Neutrophil (primary cell): Measurements from ENCODE around the gene PDE6A.

ENCODE experiments used
- H3K27ac ChIP-seq: fragments of 200-600 bp; sonication (generic); 2 replicates; pipeline ENCODE4 v1.5.1; 2016; ENCODE audit warnings: mild to moderate bottlenecking, moderate library complexity
- H3K27me3 ChIP-seq: fragments of 200-600 bp; sonication (generic); 2 replicates; pipeline ENCODE4 v1.6.0; 2016; ENCODE audit warnings: mild to moderate bottlenecking
- H3K36me3 ChIP-seq: fragments of 200-600 bp; sonication (generic); 2 replicates; pipeline ENCODE4 v1.5.1; 2017
- H3K4me1 ChIP-seq, 2 experiments: fragments of 200-600 bp in 1 of 2; sonication (generic) in 1 of 2; 1 replicate in 1 of 2; 2 replicates in 1 of 2; pipeline versions ENCODE4 v1.5.1 to v1.6.1; 2013 to 2016; ENCODE audit warnings: low read depth in 1 of 2, low read length in 1 of 2, mild to moderate bottlenecking in 1 of 2, moderate library complexity in 1 of 2; ENCODE audit not compliant: control insufficient read depth in 1 of 2, insufficient read depth in 1 of 2
- H3K4me3 ChIP-seq, 2 experiments: fragments of 200-600 bp in 1 of 2; sonication (generic) in 1 of 2; 1 replicate in 1 of 2; 2 replicates in 1 of 2; pipeline ENCODE4 v1.5.1; 2013 to 2016; ENCODE audit warnings: low read depth in 1 of 2, low read length in 1 of 2, mild to moderate bottlenecking in 1 of 2, moderate library complexity in 1 of 2
- H3K9me3 ChIP-seq: fragments of 200-600 bp; sonication (generic); 2 replicates; pipeline ENCODE4 v1.5.1; 2016
- TF ChIP-seq, protein P1 (sequence below): fragments of 200-600 bp; sonication (generic); IDR thresholded peaks from 2 replicates; pipeline ENCODE4 v1.5.1; 2016; ENCODE audit warnings: antibody characterized with exemption

PDE6A gene

DNA sequence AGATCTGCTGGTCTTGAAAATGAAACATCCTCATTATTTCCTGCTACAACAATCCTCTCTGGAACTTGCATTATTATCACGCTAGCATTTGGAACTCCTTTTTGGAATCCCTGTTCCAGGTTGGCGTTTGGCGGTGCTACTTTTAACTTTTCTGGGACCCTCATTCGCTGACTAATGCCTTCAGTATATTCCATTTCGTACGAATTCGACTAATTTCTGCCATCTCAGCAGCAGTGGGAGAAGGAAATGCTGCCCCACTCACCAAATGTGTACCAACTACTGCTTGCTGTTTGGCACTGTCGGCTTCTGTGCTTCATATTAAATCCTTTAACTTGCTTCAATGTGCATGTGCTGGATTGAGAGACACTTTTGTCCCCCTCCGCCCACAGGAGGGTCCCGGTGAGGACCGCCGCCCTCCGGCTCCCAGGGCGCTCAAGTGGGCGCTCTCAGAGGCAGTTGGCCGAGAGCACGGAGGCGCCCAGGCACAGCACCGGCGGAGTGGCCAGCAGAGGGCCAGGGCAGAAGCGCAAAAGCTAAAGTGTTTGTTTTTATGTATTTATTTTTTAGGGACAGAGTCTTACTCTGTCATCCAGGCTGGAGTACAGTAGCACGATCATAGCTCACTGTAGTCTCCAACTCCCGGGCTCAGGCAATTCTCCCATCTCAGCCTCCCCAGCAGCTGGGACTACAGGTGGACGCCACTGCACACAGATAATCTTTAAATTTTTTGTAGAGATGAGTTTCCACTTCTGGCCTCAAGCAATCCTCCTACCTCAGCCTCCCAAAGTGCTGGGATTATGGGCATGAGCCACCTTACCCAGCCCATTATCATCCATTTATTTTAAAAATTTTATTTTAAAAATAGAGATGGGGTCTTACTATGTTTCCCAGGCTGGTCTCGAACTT lies 11.9 kb downstream of the PDE6A start:
- no peak overlapping the region for H3K4me3 ChIP-seq

DNA sequence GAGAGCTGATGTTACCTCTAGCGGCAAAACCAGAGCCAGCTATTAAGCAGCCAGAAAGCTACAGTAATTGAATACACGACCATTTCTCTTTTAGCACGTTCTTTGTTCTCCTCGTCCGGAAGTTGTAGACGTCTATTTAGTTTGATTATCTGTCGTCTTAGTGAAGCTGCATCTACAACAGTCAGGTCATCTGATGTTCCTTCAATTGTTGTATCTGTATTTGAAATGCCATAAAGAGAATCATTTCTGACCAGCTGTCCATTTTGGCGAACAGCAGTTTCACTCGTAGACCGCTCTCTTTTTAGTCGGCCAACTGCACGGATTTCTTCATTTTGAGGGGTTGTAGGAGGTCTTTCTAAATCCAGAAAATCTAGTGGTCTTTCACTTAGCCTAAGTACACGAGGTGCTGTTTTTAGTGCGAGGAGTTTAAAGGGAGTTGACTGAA lies 12.6 kb downstream of the PDE6A start:
- Histone ChIP-seq H3K4me3 (no peak overlapping the region), H3K27ac (no peak overlapping the region)
- TF ChIP-seq, protein P1, sequence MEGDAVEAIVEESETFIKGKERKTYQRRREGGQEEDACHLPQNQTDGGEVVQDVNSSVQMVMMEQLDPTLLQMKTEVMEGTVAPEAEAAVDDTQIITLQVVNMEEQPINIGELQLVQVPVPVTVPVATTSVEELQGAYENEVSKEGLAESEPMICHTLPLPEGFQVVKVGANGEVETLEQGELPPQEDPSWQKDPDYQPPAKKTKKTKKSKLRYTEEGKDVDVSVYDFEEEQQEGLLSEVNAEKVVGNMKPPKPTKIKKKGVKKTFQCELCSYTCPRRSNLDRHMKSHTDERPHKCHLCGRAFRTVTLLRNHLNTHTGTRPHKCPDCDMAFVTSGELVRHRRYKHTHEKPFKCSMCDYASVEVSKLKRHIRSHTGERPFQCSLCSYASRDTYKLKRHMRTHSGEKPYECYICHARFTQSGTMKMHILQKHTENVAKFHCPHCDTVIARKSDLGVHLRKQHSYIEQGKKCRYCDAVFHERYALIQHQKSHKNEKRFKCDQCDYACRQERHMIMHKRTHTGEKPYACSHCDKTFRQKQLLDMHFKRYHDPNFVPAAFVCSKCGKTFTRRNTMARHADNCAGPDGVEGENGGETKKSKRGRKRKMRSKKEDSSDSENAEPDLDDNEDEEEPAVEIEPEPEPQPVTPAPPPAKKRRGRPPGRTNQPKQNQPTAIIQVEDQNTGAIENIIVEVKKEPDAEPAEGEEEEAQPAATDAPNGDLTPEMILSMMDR, result no peak

More for the DNA sequence above, 11.9 kb downstream of the PDE6A start:
- TF ChIP-seq, protein P1, result no peak
- H3K4me1 ChIP-seq, result peaks cover 14 to 20% of the 10 kb centered on the region in 2 experiments
- H3K27ac ChIP-seq, result no peak overlapping the region
- no peaks in the 10 kb centered on the region for H3K27me3 ChIP-seq
- no peaks in the 10 kb centered on the region for H3K36me3 ChIP-seq
- H3K9me3 ChIP-seq, result no peaks in the 10 kb centered on the region

DNA sequence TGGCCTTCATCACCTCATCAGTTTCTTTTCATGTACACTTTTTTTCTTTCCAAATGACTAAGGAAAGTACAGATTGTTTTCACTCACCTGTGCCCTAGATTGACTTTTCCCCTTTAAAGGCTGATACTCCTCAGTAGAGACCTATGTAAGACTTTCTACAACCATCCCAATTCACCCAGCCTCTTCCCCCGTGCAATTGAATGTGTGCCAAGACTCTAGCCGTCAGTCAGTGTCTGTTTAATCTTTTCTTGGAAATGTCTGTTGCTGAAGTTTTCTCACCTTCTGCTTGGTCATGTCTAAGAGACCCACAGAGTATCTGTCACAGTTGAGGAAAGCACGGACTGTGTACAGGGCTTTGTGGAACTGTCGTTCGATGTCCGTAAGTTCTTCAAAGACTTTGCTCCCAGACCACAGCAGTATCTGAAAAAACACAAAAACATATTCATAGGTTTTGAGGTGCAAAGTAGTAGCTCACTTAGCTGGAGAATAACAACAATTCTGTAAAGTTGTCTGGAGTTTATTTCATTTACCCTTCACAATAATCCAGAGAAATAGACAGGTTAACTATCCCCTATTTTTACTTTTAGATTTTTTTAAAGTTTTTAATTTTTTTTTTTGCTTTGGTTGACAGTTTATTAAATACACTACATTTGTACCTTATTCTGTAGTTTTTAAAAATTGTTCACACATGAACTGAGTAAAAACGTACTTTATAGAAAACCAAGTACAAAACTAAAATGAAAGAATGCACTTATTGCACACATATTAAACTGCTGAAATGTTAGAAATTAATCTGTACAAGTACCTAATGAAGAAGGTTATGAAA lies 13.6 kb downstream of the PDE6A start:
- TF ChIP-seq, protein P1, result no peak
- no peaks in the 10 kb centered on the region for H3K36me3 ChIP-seq
- H3K4me1 ChIP-seq, result peaks cover 2 to 7% of the 10 kb centered on the region in 2 experiments
- H3K4me3 ChIP-seq, result no peak overlapping the region
- no peak overlapping the region for H3K27ac ChIP-seq
- no peaks in the 10 kb centered on the region for H3K9me3 ChIP-seq
- no peaks in the 10 kb centered on the region for H3K27me3 ChIP-seq

More for the DNA sequence above, 12.6 kb downstream of the PDE6A start:
- H3K4me1 ChIP-seq, result peaks cover 10 to 13% of the 10 kb centered on the region in 2 experiments
- no peaks in the 10 kb centered on the region for H3K36me3 ChIP-seq
- no peaks in the 10 kb centered on the region for H3K27me3 ChIP-seq
- no peaks in the 10 kb centered on the region for H3K9me3 ChIP-seq

DNA sequence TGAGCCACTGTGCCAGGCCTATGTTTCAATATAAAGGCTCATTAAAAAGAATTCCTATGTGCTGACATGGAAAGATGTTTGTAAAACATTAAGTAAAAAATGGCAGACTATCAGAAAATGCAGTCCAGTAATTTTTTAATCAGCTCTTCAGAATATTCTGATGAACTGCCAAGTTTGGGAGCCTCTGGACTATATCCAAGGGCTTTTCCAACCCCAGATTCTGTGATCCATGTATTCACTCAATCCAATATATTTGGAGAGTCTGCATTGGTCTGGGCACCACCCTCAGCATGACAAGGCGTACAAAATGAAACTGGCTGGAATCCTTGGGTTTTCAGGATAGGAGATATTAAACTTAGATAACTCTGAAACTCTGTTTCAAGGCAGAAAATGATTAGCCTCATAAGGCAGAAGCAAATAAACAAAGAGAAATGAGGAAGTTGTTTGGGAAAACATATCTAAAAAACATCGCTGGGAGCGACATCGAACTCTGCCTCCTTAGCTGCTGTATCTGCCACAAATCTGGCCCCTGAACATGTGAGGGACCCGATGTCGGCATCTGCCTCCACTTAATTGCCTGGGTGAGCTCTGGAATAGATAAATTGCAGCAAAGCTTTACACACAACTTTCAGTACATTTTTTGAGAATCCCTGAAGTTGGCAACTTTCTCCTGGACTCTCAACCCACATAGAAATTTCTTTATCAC lies 14.4 kb downstream of the PDE6A start:
- Histone ChIP-seq H3K27ac (no peak overlapping the region), H3K27me3 (no peaks in the 10 kb centered on the region), H3K4me3 (no peak overlapping the region), H3K4me1 (peaks cover 0 to 7% of the 10 kb centered on the region in 2 experiments), H3K36me3 (no peaks in the 10 kb centered on the region), H3K9me3 (no peaks in the 10 kb centered on the region)
- TF ChIP-seq, protein P1, result no peak

DNA sequence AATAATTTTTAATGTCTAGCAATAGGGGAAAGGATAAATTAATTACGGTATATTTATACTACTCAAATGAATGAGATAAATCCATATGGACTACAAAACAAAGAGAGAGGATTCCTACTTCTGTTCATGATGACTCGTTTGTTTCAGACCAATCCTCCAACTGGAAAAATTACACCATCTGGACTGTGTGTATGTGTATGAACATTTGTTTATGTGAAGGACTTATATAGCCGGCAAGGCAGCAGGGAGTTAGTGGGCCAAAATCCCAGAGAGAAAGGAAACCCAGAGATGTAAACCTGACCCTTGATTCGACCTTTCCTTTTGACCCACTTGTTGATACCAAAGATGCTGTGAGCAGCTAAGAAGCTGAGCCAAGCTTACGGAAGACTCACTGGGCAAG lies 20.1 kb downstream of the PDE6A start:
- TF ChIP-seq, protein P1, result no peak
- H3K27ac ChIP-seq, result no peak overlapping the region
- H3K27me3 ChIP-seq, result no peaks in the 10 kb centered on the region
- H3K9me3 ChIP-seq, result no peaks in the 10 kb centered on the region
- no peaks in the 10 kb centered on the region for H3K36me3 ChIP-seq
- no peaks in the 10 kb centered on the region for H3K4me1 ChIP-seq
- H3K4me3 ChIP-seq, result no peak overlapping the region
